HG03066 (cell line): ENCODE results near the gene ZNF281.
A peak's percentile ranks its signal among the peaks of the same experiment; 100 is the strongest.

Source experiments
- ATAC-seq: cut with Tn5 transposase; IDR thresholded peaks from one replicate; pipeline ENCODE4 v1.9.1; 2021; ENCODE audit warnings: low read depth; ENCODE audit not compliant: unreplicated experiment

The ZNF281 gene

DNA sequence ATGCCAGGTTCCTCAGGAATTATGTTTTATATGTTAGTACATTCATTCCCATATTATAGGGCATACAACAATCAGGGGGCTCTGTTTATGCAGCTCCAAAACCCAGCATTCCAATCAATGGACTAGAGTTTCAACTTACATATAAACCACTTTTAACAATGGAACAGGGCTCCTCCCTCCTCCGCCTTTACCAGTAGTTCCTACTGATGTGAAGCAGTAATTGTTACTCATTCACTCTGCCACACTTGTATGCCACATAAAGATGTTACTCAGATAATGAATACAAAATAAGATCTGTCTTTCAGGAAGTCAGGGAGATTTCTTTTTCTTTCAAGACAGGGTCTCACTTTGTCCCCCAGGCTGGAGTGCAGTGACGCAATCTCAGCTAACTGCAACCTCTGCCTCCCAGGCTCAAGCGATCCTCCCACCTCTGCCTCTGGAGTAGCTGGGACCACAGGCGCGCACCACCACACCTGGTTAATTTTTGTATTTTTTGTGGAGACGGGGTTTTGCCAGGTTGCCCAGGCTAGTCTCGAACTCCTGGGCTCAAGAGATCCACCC, 17.1 kb downstream of the ZNF281 start:
- no peak for ATAC-seq

DNA sequence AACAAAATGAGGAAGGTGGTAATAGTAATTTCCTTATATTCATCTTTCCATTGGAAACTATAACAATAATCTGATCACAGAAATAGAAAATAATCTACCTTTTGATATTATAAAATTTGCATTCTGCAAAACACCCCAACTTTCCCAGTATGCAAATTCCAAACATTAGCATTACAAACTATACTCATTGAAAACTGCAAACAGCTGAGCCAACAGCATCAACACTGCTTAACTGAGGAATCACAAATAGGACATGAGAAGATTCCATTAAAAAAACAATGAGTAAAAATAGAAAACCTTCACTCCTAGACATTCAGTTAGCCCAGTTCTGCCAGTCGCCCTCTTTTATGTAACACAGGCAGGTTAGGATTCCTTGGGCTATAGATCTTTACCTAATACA, 18.1 kb downstream of the ZNF281 start:
- ATAC-seq = no peak

DNA sequence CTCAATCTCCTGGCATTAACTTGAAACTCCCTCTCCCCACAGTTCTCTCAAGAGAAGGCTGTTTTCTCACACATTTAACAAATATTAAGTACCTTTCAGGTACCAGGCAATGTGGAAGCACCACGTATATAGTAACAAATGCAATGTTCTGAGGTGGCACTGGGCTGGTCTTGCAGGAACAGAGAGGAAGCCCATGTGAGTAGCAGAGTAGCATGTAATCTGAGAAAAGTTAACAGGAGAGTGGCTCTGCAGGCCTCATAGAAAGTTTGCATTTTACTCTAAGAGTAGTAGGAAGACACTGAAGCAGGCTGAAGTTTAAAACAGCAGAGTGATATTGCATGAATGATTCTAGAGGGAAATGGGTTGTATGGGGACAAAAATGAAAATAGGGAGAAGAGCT, 21.0 kb downstream of the ZNF281 start:
- ATAC-seq = no peak

DNA sequence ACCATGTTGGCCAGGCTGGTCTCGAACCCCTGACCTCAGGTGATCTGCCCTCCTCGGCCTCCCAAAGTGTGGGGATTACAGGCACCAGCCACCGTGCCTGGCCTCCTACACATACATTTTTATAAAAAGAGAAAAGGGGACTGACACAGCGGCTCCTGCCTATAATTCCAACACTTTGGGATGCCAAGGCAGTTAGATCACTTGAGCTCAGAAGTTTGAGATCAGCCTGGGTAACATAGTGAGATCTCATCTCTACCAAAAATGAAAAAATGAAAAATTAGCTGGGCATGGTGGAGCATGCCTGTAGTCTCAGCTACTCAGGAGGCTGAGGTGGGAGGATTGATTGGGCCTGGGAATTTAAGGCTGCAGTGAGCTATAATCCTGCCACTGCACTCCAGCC, 23.4 kb downstream of the ZNF281 start:
- no peak for ATAC-seq

DNA sequence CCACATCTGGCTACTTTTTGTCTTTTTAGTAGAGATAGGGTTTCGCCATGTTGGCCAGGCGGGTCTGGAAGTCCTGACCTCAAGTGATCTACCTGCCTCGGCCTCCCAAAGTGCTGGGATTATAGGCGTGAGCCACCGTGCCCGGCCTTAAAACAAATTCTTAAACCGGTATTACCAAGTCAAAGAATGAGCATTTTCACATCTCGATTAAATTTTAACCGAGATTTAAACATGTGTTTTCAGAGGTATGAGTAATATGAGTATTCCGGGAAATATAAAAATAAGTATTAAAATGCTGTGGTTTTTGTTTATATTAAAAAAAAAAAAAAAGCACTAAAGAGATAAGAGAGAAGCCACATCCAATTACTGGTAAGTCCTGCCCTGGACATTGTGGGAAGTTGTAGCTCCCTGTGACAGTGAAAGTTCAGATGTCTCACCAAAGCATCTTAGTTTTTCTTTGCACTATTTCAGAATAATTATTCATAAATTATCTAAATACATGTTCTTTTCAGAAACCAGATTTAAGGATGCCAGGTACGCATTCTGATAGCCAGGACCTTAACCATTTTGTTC, 24.9 kb downstream of the ZNF281 start:
- peak; percentile 40 for ATAC-seq

DNA sequence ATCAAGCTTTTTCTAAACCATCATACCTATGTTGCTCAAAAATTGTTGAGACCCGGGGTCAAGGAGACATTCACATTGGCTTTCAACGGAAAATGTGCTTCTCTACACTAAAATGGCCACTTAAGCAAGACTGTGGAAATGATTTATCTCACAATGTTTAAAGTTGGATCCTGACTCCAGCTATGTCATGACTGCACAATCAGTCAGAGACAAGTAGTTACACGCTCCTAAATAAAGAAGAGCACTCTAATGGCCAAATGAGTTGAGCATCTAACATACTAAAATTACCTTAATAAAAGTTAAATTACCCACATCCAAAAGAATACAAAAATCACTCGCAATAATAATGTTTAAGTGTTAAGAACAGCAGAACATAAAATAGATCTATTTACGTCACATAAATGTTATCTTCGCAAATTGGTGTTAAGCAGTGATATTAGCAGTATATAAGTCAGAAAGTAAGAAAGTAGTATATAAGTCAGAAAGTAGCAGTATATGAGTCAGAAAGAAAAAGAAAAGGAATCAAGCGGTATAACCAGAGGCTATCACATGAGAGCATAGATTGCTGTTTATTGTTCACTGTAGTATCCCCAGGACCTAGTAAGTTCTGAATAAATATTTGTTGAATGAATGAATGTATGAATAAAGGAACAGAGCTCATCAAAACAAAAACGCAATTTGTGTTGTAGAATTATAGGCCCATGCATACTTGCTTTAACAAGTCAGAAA, 28.4 kb downstream of the ZNF281 start:
- ATAC-seq = no peak

DNA sequence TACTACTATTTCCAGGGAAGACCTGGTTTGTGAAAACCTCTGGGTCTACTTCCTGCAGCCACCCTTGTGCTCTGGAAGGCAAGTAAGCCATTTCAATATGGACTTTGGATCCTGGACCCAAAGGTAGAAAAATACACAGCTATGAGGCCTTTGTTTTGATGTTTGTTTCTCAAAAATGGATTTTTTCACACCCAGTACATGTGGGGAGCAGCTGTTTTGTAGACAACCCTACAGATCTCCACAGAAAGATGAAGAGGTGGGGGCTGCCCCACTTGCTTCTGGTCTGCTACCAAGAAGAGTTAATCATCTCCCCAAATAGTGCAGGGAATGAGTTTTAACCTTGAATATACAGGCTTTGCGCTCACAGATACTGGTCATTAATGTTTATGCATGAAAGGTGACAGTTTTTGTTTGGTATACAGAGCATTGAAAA, 29.2 kb downstream of the ZNF281 start:
- peak; percentile 73 for ATAC-seq

DNA sequence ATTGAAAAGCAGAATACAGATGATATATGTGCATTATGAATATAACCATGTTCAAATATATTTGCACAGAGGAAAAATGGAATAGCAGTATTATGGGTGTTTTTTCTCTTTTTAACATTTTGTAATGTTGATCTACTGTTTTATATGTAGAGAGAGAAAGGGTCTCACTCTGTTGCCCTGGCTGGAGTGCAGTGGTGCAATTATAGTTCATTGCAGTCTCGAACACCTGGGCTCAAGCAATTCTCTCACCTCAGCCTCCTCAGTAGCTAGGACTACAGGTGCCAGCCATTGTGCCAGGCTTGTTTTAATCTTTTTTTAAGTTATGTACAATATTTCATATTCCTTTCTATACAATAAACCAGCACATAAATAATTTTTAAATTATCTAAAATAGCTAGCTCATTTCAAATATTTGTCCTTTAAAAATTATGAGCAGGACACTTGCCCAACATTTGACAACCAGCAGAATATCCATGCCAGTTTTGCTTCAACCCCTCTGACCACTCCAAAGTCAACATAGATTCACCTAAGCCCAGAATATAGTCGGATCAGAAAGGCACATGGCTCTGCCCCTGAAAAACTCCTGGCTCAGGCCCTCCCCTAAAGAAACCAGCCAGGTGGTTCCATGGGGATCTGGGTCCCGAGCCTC, 29.8 kb downstream of the ZNF281 start:
- ATAC-seq = no peak

DNA sequence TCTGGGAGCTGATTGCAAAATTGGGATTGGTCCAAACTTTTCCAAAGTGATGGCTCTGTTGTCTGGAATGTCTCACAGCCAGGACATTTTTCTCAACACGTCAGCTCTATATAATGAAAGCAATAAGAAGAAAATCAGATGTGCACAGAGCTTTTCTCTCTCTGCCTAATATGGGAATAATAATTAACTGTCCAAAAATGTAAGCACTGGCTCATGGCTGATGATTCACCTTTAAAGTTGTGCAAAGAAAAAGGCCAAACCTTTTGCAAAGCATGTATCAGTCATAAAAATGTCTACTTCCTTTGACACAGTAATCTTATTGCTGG, 30.4 kb downstream of the ZNF281 start:
- ATAC-seq = no peak

DNA sequence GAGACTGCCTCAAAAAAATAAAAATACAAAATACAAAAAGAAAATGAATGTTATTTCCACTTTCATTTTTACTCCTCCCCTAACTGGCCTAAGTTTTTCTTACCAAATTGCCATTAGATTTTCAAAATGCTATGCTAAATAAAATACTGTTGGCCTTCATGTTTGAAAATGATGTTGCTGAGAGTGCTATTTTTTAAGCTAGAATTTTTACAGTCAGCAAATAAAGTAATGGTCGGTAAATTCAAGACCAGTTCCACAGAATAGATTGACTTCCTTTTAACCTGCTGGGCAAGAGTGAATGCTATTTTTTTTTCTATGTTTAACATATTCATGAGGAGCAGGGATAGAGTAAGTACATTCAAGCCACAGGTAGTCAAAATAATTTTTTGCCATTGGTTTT, 31.7 kb downstream of the ZNF281 start:
- ATAC-seq = no peak

DNA sequence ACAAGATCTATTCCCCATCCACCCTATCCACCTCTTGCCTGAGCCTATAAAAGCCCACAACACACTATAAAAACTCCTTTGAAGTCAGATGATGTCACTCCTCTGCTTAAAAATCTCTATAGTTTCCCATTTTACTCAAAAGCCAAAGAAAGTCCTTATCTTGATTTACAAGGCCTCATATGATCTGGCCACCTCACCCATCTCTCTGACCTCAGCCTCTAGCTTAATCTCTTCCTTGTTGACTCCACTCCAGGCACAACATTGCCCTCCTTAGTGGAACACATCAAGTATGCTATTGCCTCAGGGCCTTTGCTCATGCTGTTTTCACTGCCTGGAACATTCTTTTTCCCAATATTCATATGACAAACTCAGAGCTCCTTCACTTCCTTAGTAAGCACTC, 33.3 kb downstream of the ZNF281 start:
- no peak for ATAC-seq

DNA sequence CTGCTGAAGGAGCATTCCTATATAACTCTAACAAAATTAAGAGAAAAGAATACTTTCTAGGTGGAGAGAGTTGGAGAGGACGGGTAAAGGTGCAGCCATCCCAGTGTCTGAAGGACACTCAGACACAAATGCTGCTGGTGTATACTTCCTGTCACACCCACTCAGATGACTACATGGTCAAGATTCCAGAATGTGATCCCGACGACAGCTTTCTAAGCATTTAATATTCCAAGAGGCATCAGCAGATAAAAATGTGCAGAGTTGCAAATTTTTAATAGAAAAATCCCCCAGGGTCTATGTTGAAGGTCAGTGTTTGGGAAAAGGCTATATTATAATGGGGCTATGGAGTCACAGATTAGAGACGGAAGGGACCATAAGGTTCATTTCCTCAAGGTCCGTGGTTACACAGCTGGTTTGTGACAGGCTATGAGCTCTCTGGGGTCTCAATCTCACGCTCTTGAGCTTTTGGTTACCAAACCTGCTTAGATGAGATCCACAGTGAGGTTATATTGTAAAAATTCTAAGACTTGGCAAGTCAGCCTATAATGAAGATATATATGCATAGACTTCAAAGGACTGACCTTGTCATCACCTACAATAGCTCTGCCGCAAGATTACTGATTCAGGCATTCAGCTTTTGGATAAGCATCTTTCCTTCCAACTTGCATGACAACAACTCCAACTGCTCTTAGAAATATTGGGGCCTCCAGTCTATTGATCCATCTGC, 35.1 kb downstream of the ZNF281 start:
- no peak for ATAC-seq

DNA sequence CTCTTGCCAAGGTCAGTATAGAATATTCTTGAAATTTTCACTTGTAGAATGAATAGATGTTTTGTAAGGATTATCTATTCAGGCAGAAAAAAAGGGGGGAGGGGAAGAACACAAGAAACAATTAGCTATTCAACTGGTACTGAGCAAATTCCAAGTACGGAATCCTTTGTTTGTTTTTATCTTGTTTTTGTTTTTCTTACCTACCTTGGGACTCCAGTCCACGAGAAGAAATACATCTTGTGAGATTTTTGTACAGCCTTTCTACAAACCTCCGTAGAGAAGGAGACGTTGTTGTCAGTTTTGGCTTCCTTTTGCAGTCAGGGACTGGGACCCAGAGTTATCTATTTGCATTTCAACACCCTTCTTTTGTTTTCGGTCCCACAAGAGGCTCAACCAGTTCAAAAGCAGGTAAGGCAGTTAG, 36.0 kb downstream of the ZNF281 start:
- ATAC-seq = no peak

DNA sequence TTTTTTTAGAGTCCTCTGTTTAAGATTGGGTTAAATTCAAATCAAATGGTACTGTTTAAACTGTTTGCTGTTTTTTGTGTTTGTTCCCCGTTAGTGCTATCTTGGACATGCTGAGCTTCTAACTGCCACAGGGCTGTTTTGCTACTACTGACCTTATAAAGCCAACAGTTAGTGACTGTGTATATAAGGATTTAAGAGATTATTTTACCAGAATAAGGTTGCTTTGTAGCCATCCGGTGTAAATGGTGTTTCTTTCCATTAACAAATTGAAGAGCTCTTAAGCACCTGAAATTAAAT, 37.0 kb downstream of the ZNF281 start:
- ATAC-seq = no peak

DNA sequence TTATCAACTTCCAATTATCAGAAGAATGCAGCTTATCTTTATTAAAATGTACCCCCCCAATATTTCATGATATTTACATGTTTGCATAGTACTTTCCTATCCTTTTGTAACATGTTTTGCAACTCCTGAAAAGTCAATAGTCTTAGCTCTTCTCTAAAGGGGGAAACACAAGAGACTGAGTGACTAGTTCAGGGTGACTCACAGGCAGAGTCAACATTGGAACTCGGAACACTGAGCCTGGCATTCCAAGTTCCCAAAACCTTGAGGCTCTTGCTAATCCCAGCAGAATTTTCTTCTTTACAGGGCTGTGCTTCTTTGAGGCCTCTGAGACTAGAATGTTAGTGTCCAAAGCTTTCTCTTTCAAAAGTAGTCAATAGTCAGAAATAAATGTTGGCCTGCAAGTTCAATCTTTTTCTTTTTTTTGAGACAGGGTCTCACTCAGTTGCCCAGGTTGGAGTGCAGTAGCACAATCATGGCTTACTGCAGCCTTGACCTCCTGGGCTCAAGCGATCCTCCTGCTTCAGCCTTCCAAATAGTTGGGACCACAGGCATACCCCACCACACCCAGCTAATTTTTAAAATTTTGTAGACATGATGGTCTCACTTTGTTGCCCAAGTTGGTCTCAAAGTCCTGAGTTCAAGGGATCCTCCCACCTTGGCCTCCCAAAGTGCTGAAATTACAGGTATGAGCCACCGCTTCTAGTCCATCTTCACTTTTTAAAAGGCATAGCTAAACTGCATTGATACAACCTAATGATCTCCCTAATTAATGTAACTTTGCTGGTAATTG, 37.5 kb downstream of the ZNF281 start:
- ATAC-seq = no peak

DNA sequence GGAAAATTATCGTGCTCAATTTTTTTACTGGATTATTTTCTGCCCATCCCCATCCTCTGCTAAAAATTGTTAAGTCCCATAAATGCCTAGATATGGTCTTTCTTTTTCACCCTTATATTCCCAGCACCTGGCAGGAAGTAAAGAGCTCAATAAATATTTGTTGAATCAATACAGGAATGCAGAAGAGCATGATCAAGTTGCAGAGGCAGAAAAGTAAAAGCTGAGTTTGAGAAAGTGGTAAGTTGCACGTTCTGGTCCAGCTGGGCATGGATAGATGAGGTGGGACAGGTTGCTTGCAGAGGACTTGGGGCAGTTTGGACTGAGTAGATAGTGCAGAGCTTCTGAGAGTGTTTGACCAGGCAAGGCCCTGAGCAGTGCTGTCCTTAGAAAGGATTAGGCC, 40.1 kb downstream of the ZNF281 start:
- no peak for ATAC-seq

DNA sequence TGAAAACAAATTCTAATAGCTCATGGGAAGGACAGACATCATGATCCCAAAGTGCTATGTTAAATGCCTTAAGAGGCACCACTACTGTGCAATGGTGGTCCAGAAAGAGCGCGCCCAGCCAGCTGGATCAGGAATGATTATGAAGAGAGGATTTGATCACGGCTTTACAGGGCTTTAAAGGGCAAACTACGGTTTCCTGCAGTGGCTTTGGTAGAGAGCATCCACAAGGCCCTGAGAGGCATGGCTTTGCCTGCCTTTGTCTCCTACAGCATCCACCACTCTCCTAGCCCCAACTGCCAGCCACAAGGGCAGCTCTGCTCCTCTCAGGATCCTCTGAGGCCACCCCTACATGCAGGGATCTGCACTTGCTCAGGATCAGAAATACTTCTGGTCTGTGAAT, 40.7 kb downstream of the ZNF281 start:
- no peak for ATAC-seq

DNA sequence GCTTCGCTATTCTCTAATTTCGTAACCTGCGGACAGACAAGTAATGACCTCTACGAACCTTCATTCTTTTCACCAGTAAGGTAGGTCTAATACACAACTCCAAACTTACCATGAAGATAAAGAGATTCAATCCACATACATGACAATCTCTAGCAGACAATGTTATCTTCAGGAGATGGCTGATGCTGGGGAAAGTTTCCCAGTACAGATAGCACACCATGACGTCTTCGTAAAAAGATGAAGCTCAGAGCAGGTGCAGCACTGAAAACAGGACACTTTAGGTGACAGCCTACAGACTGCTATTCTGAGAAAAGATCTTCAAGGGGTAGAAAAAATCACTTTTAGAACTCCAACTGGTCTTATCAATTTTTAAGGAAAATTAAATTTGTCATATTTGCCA, 41.3 kb downstream of the ZNF281 start:
- ATAC-seq = no peak

DNA sequence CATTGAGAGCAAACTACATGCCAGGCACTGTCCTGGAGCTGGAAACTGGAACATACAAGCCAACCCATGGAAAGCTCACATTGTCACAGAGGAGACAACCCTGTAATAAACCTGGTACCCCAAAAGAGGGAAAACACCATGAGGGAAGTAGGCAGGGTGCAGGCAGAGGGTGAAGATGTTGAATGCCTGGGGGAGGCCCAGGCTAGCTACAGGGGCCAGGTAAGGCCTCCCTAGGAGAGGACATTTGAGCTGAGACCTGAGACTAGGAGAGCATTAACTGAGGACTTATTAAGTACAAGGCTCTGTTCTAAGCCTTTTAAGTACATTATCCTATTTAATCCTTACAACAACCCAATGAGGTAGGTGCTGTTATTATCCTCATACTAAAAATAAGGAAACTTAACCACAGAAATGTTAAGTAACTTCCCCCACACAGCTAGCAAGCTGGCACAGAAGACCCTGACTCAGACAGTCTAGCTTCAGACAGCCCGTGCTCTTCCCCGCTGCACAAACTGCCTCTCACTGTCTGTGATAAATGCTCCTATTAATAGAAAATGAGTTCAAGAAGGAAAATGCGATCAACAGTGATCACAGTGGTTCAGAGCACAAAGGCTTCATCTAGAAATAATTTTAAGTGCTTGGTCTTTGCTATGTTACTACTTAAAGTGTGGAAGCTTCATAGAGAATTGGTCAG, 41.8 kb downstream of the ZNF281 start:
- no peak for ATAC-seq

DNA sequence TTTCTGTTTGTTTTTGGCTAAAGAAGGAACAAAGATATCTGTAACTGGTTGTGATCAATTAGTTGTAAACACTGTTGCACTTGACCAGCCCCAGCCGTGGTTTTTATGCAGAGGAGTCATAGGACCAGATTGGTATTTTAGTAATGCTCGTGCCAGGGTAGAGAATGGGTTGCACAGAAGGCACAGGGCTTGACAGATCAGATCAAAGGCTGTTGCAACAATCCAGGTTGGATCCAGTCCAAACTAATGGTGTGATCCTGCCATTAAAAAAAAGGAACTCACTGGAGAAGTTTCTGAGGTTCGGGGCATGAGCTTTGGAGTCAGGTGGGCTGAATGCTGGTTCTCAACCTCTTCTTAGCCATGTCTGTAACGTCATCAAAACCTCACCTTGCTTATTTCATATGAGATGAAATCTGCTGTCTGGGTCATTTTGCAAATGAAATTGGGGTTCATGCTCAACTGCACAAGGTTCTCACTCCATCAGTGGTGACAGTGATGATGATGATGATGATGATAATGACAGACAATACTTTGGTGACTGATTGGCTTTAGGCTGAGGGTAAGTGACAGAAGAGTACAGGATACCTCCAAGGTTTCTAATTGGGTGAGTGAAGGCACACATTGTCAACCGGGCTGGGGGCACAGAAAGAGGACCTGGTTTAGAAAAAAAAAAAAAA, 43.1 kb downstream of the ZNF281 start:
- ATAC-seq = no peak
